Testis (tissue), 2 donors: ENCODE data around the gene ARSG.

Experiments used
- CTCF ChIP-seq, 3 experiments: fragments of 450-650 bp in 2 of 3; fragments of 200-600 bp in 1 of 3; sonication (generic) in 1 of 3; IDR thresholded peaks; one replicate each; pipeline ENCODE4 v1.5.1; 2016 to 2019; ENCODE audit warnings: antibody characterized with exemption in 3 of 3, mild to moderate bottlenecking in 2 of 3, moderate library complexity in 1 of 3
- POLR2A ChIP-seq: fragments of 450-650 bp; IDR thresholded peaks from one replicate; pipeline ENCODE4 v1.6.1; 2017; ENCODE audit warnings: antibody characterized with exemption, mild to moderate bottlenecking, moderate library complexity

GRCh38 chr17:68421486-68421885 is 130.2 kb downstream of the ARSG start:
- TF ChIP-seq CTCF (IDR thresholded peaks at IDR 0.05) (no peak), POLR2A (no peak)
